Progenitor cell of endocrine pancreas (in vitro differentiated cells): Measurements from ENCODE around the gene ZNRF3. TPM values are rescaled to one million over a fixed set of nuclear protein-coding genes. Genes with fewer than 3 reads are reported as not detected.

Experiments
- DNase-seq: peaks from one replicate; pipeline ENCODE4 v3.0.0; 2021; ENCODE audit warnings: low spot score; ENCODE audit not compliant: unreplicated experiment
- H3K27ac Mint-ChIP-seq: 2 replicates; pipeline ENCODE4 v1.8.0; 2021; ENCODE audit warnings: mild to moderate bottlenecking, moderate library complexity, mixed read lengths
- H3K27me3 Mint-ChIP-seq: 2 replicates; pipeline ENCODE4 v1.8.0; 2021; ENCODE audit warnings: mixed read lengths
- H3K36me3 Mint-ChIP-seq: 2 replicates; pipeline ENCODE4 v1.8.0; 2022; ENCODE audit warnings: mixed read lengths; ENCODE audit not compliant: insufficient read depth
- H3K4me1 Mint-ChIP-seq: 2 replicates; pipeline ENCODE4 v1.8.0; 2021; ENCODE audit warnings: low read depth, mixed read lengths
- H3K4me3 Mint-ChIP-seq: 2 replicates; pipeline ENCODE4 v1.8.0; 2021; ENCODE audit warnings: low read depth, mild to moderate bottlenecking, moderate library complexity, mixed read lengths
- H3K9me3 Mint-ChIP-seq: 2 replicates; pipeline ENCODE4 v1.8.0; 2021; ENCODE audit warnings: low read depth, mixed read lengths
- total RNA-seq: library from RNA; stranded (reverse); gene quantifications from 2 replicates; pipeline ENCODE4 v1.2.1, GENCODE V29; 2021
- TF ChIP-seq, protein P1 (sequence below): fragments of 200-600 bp; sonication (generic); IDR thresholded peaks from one replicate; pipeline ENCODE4 v1.5.0; 2021; ENCODE audit warnings: antibody characterized with exemption, mild to moderate bottlenecking; ENCODE audit not compliant: unreplicated experiment

ZNRF3 gene
- total RNA-seq, 1 donor from 2014 or later = 7.5 TPM

- Mint-ChIP-seq H3K36me3 (no peaks in the 10 kb centered on the region), H3K9me3 (no peaks in the 10 kb centered on the region), H3K27ac (no peak overlapping the region), H3K4me1 (peaks cover 40% of the 10 kb centered on the region), H3K4me3 (no peak overlapping the region), H3K27me3 (peaks cover 6% of the 10 kb centered on the region)
- TF ChIP-seq, protein P1, sequence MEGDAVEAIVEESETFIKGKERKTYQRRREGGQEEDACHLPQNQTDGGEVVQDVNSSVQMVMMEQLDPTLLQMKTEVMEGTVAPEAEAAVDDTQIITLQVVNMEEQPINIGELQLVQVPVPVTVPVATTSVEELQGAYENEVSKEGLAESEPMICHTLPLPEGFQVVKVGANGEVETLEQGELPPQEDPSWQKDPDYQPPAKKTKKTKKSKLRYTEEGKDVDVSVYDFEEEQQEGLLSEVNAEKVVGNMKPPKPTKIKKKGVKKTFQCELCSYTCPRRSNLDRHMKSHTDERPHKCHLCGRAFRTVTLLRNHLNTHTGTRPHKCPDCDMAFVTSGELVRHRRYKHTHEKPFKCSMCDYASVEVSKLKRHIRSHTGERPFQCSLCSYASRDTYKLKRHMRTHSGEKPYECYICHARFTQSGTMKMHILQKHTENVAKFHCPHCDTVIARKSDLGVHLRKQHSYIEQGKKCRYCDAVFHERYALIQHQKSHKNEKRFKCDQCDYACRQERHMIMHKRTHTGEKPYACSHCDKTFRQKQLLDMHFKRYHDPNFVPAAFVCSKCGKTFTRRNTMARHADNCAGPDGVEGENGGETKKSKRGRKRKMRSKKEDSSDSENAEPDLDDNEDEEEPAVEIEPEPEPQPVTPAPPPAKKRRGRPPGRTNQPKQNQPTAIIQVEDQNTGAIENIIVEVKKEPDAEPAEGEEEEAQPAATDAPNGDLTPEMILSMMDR = no peak
- no peak for DNase-seq
Measured at GRCh38 chr22:28934026-28934425, 50.7 kb downstream of the ZNRF3 start.

DNA sequence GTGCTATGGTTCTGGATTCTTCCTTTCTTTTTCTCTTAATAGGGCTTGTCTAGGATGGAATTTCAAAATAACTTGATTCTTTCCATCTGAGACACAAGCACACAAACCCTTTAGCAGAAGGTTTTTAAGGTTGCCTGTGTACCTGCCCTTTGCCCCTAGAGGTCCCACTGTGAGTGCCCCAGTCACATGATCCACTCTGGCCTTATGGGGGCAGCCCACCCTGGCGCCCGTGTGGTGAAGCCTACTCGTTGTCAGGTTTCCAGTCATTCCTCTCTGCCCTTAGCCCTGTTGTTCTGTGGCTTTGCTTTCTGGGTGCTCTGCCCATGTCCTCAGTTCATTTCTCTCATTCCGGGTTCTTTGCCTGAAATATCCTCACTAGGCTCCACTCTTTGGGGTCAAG, 51.8 kb downstream of the ZNRF3 start:
- TF ChIP-seq, protein P1 = no peak
- Mint-ChIP-seq H3K27ac (no peak overlapping the region), H3K27me3 (peaks cover 6% of the 10 kb centered on the region), H3K9me3 (no peaks in the 10 kb centered on the region), H3K4me3 (no peak overlapping the region), H3K4me1 (peaks cover 42% of the 10 kb centered on the region), H3K36me3 (no peaks in the 10 kb centered on the region)
- no peak for DNase-seq

- H3K27ac Mint-ChIP-seq = no peak overlapping the region
- DNase-seq = no peak
- H3K27me3 Mint-ChIP-seq = peaks cover 6% of the 10 kb centered on the region
- H3K4me1 Mint-ChIP-seq = peaks cover 40% of the 10 kb centered on the region
- TF ChIP-seq, protein P1 = peak; percentile 43
- H3K36me3 Mint-ChIP-seq = no peaks in the 10 kb centered on the region
- no peaks in the 10 kb centered on the region for H3K9me3 Mint-ChIP-seq
- H3K4me3 Mint-ChIP-seq = no peak overlapping the region
Measured at GRCh38 chr22:28935713-28936112, 52.3 kb downstream of the ZNRF3 start.

- TF ChIP-seq, protein P1 = no peak
- H3K27me3 Mint-ChIP-seq = peaks cover 6% of the 10 kb centered on the region
- H3K4me3 Mint-ChIP-seq = no peak overlapping the region
- DNase-seq = no peak
- H3K4me1 Mint-ChIP-seq = peaks cover 41% of the 10 kb centered on the region
- H3K27ac Mint-ChIP-seq = no peak overlapping the region
- no peaks in the 10 kb centered on the region for H3K36me3 Mint-ChIP-seq
- H3K9me3 Mint-ChIP-seq = no peaks in the 10 kb centered on the region
Measured at GRCh38 chr22:28936200-28936599, 52.8 kb downstream of the ZNRF3 start.

DNA sequence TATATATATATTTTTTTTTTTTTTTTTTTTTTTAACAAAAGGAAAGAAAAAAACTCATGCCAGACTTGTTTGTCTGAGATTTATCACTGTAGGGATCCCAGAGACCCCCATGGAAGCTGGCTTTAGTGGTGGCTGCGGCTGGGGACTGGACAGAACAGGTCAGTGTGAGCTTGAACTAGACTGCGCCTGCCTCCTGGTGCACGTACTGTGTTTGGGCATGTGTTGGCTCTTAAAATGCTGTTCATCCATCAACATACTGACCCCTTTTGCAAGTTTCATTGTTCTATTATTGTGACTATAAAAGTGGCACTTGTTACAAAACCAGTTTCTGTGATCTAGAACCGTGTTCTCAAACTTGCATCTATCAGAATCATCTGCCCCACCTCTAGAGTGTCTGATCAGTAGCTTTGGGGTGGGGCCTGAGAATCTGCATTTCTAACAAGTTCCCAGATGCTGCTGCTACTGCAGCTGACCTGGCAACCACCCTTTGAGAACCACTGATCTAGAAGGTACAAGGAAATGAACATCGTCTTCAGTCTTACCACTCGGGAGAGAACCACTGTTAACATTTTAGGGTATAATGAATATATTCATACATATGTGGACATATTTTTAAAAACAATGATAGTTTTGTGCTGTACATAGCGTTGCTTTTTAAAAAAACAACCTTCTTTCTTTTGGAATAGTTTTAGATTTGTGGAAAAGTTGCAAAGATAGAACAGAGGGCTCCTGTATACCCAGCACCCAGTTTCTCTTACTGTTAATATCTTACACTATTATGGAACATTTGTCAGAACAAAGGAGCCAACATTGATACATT, 54.0 kb downstream of the ZNRF3 start:
- Mint-ChIP-seq H3K36me3 (no peaks in the 10 kb centered on the region), H3K9me3 (no peaks in the 10 kb centered on the region), H3K27ac (no peak overlapping the region), H3K4me1 (peaks cover 37% of the 10 kb centered on the region), H3K27me3 (no peaks in the 10 kb centered on the region), H3K4me3 (no peak overlapping the region)
- TF ChIP-seq, protein P1 = no peak
- DNase-seq = no peak
